AG09319 (cell line): ENCODE measurements around the gene CWC27.

ENCODE experiments used
- DNase-seq: peaks from one replicate; pipeline ENCODE4 v3.0.0-alpha.2; 2010; ENCODE audit warnings: low read depth; ENCODE audit errors: extremely low read depth
- CTCF ChIP-seq: IDR thresholded peaks from 2 replicates; pipeline ENCODE4 v1.5.1; 2011; ENCODE audit warnings: low read depth, mild to moderate bottlenecking, inconsistent platforms, low read length, moderate library complexity

CWC27 gene

GRCh38 chr5:65037831-65038815 lies 269.4 kb downstream of the CWC27 start:
- TF ChIP-seq CTCF = peak; percentile 6

GRCh38 chr5:65041296-65042158 lies 272.8 kb downstream of the CWC27 start:
- DNase-seq = no peak
- TF ChIP-seq CTCF = no peak

More at GRCh38 chr5:65037831-65038815, 269.4 kb downstream of the CWC27 start:
- DNase-seq = no peak

GRCh38 chr5:65043843-65044359 lies 275.2 kb downstream of the CWC27 start:
- DNase-seq = no peak
- no peak for TF ChIP-seq CTCF

- DNase-seq = no peak
- no peak for TF ChIP-seq CTCF
Observed at GRCh38 chr5:65047225-65047624, 278.5 kb downstream of the CWC27 start.

- no peak for DNase-seq
- TF ChIP-seq CTCF = no peak
Observed at GRCh38 chr5:65047948-65048690, 279.4 kb downstream of the CWC27 start.

- TF ChIP-seq CTCF = no peak
Observed at GRCh38 chr5:65050140-65050539, 281.4 kb downstream of the CWC27 start.

More at GRCh38 chr5:65050140-65050539, 281.4 kb downstream of the CWC27 start:
- no peak for DNase-seq
